ENCODE data around the gene EBF3.

EBF3 gene

DNA sequence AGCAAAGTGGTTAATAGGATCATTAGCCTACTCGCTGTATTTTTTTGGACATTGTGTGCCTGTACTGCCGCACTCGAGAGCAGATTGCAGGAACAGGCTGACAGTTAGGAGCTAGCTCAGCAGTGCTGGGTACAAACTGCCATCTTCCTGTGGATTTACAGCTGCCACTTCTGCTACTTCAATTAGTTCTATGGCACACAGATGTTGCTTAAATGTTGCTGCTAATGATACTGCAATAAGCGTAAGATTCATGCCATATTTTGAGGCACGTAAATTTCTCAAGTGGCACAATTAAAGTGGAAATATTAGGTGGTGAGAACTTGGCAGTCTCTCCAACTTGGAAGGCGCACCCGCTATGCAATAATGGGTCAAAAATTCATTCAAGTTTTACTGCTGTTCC lies 171.9 kb downstream of the EBF3 start:
- no peak for DNase-seq (ENCODE audit: low read depth)

DNA sequence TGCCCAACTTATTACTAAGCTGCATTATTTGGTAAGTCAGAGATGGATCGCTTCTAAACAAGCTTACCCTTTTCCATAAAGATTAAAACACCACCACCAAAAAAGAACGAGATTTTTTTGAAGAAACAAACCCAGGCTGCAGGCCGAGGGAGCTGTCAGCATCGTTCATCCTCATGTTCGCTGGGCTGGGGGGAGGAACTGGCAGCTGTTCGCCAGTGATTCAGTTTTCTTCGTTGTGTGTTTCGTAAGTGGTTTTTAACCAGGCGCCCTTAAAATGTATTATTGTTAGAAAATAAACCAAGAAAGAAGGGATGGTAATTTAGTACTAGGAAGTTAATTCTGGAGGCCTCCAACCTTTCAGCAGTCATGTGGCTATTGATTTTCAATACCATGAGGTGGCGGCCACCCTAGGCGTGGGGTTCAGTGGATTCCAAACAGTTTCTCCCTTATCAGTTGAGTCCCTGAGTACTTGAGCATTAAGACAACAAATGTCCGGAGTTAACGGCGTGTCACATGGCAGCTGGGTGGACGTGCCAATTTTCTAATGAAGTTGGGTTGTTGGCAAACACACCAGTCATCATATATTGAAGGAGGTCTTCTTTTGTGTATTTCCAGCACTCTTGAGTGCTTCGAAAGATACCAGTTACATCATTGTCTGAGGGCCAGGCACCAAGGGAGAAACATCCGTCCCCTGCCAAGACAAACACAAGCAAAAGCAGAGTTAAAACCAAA lies 173.2 kb downstream of the EBF3 start:
- DNase-seq (ENCODE audit: low read depth), result no peak

DNA sequence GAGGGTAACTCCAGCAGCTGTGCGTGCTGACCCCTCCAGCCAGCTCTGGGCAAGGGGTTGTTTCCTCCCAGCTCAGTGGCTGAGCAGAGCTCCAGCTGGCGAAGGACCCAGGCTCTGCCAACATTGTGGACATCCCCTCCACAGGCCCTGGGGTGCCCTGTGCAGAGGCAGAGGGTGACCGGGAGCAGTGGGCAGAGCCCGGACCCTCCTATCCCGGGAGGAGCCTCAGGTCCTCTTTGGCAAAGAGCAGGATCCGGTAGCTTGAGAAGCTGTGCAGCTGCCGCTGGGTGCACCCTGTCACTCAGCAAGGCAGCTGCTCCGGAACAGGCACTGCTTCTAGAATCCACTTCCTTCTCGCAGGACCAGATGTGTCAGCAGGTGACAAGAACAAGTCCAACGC lies 175.9 kb downstream of the EBF3 start:
- no peak for DNase-seq (ENCODE audit: low read depth)

DNA sequence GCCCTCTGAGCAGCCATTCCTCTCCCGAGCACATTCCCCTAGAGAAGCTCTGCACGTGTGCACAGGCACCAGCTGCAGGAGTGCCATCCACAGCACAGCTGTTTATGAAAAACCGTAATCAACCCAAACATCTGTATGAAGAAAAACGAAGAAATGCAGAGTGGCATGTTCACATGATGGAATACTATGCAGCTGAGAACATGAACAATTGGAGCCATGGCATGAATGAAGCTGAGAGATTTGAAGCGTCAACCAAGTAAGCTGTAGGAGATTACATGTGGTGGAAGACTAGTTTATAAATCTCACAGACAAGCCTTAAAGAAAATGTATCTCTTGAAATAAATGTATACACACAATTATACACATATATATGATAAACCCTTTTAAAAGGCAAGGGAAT lies 176.5 kb downstream of the EBF3 start:
- no peak for DNase-seq (ENCODE audit: low read depth)

DNA sequence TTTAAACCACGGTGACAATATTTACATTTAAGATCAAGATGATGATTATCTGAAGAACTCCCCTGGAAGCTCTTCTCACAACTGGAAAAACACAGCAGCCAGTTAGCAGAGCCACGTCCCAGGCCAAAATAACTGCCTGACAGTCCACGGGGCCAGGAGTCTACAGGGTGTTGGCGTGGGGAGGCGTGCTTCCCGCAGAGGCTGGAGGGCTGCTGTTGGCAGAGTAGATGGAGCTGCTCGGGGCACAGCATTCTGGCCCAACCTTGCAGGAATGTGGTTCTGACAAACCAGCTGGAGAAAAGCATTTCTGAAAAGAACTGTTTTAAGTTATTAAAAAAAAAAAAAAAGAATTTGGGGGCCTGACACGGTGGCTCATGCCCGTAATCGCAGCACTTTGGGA lies 177.9 kb downstream of the EBF3 start:
- no peak for DNase-seq (ENCODE audit: low read depth)

DNA sequence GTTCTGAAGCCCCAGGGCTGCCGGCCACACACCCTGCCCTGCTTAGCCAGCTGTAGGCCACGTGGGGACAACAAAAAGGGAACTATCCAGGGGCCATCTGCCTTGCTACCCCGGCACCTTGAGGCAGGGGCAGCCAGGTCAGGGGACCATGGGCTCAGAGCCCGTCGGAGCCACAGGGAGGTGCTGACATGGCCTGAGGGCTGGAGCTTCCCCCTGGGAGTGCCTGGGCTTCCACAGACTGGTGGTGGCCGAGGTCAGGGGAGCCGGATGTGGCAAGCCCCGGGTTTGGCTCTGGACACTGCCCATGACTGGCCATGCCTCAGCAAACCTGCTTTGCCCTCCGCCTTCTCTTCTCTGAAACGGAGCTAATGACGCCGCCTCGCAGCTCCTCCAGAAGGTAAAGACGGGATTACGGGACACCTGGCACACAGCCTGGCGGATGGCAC lies 178.5 kb downstream of the EBF3 start:
- no peak for DNase-seq (ENCODE audit: low read depth)

Data from stimulated activated CD4-positive, alpha-beta T cell treated with anti-CD3 and anti-CD28 coated beads, Interleukin-2, amount 100 ng/mL, for 4 hours (primary cell).